ENCODE results near the gene POLE.
A peak's percentile ranks its signal among the peaks of the same experiment; 100 is the strongest.

The POLE gene

GRCh38 chr12:132689227-132689626, 2.1 kb upstream of the POLE start:
- TF ChIP-seq EZH2phosphoT487 (IDR thresholded peaks at IDR 0.05; ENCODE audit: low read depth) (no peak), CTCF (IDR thresholded peaks at IDR 0.05; ENCODE audit: low read depth, low read length) (no peak)
- Histone ChIP-seq H4K20me1 (ENCODE audit: insufficient read depth, low read length) (peaks cover 13% of the 10 kb centered on the region), H3K9me3 (ENCODE audit: insufficient read depth, low read length) (no peaks in the 10 kb centered on the region), H3K79me2 (ENCODE audit: low read length) (peaks cover 44% of the 10 kb centered on the region), H2AFZ (ENCODE audit: low read depth, low read length) (no peak overlapping the region), H3K4me1 (ENCODE audit: low read length) (peaks cover 11% of the 10 kb centered on the region), H3K36me3 (replicated peaks; ENCODE audit: low read depth, low read length) (peaks cover 11% of the 10 kb centered on the region), H3K27ac (ENCODE audit: low read length) (no peak overlapping the region), H3K9ac (ENCODE audit: low read length) (no peak overlapping the region), H3K27me3 (ENCODE audit: low read depth, low read length) (no peaks in the 10 kb centered on the region), H3K4me3 (ENCODE audit: low read length) (no peak overlapping the region), H3K4me2 (ENCODE audit: low read length) (no peak overlapping the region)

DNA sequence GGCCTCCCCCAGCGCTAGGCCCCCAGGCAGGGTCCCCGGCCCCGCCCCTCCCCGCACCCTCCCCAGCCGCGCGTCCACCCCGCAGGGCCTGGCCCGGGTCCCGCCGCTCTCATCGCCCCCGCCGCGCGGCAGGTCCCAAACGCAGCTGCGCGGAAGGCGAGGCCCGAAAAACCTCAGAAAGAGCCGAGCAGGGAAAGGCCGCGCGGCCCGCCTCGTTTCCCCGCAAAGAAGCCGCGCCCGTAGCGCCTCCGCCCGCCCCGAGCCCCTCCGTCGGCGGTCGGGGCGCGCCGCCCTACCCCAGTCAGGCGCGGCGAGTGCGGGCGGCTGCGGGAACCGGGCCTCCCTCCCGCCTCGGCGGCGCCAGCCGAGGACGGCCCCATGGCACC, 324 bp downstream of the POLE start:
- H2AFZ ChIP-seq (ENCODE audit: low read depth, low read length): no peak overlapping the region
- peak overlapping the region; percentile 51 for H3K27ac ChIP-seq (ENCODE audit: low read length)
- H3K9me3 ChIP-seq (ENCODE audit: insufficient read depth, low read length): no peaks in the 10 kb centered on the region
- H3K79me2 ChIP-seq (ENCODE audit: low read length): peaks cover 66% of the 10 kb centered on the region
- H4K20me1 ChIP-seq (ENCODE audit: insufficient read depth, low read length): peaks cover 23% of the 10 kb centered on the region
- no peaks in the 10 kb centered on the region for H3K27me3 ChIP-seq (ENCODE audit: low read depth, low read length)
- H3K4me3 ChIP-seq (ENCODE audit: low read length): peak overlapping the region; percentile 98
- TF ChIP-seq CTCF (IDR thresholded peaks at IDR 0.05; ENCODE audit: low read depth, low read length) (no peak), EZH2phosphoT487 (IDR thresholded peaks at IDR 0.05; ENCODE audit: low read depth) (no peak)
- peak overlapping the region; percentile 78 for H3K4me2 ChIP-seq (ENCODE audit: low read length)
- H3K36me3 ChIP-seq (replicated peaks; ENCODE audit: low read depth, low read length): peaks cover 11% of the 10 kb centered on the region
- peak overlapping the region; percentile 95 for H3K9ac ChIP-seq (ENCODE audit: low read length)
- peaks cover 11% of the 10 kb centered on the region for H3K4me1 ChIP-seq (ENCODE audit: low read length)

DNA sequence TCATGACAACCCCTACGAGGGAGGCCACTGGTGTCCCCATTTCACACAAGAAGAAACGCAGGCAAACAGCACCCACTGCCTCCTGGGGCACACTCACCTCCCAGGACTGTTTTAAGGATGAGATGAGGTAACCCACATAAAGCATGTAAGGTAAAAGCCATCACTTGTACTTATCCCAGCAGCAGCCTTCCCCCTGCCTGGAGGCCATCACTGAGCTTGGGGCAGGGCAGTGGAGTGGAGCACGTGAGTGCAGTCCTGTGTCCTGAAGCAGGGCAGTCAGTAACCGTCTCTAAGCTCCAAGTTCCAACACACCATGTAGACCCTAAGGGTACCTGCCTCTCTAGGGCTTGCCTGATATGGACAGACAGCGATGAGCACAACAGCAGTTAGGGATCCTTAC, 1.7 kb downstream of the POLE start:
- H3K9me3 ChIP-seq (ENCODE audit: insufficient read depth, low read length): no peaks in the 10 kb centered on the region
- H3K9ac ChIP-seq (ENCODE audit: low read length): no peak overlapping the region
- peaks cover 36% of the 10 kb centered on the region for H4K20me1 ChIP-seq (ENCODE audit: insufficient read depth, low read length)
- peak overlapping the region; percentile 78 for H3K4me2 ChIP-seq (ENCODE audit: low read length)
- no peak overlapping the region for H3K27ac ChIP-seq (ENCODE audit: low read length)
- H3K79me2 ChIP-seq (ENCODE audit: low read length): peaks cover 80% of the 10 kb centered on the region
- peaks cover 11% of the 10 kb centered on the region for H3K4me1 ChIP-seq (ENCODE audit: low read length)
- no peak overlapping the region for H2AFZ ChIP-seq (ENCODE audit: low read depth, low read length)
- peaks cover 10% of the 10 kb centered on the region for H3K36me3 ChIP-seq (replicated peaks; ENCODE audit: low read depth, low read length)
- no peaks in the 10 kb centered on the region for H3K27me3 ChIP-seq (ENCODE audit: low read depth, low read length)
- TF ChIP-seq CTCF (IDR thresholded peaks at IDR 0.05; ENCODE audit: low read depth, low read length): no peak
- no peak for TF ChIP-seq EZH2phosphoT487 (IDR thresholded peaks at IDR 0.05; ENCODE audit: low read depth)
- no peak overlapping the region for H3K4me3 ChIP-seq (ENCODE audit: low read length)

DNA sequence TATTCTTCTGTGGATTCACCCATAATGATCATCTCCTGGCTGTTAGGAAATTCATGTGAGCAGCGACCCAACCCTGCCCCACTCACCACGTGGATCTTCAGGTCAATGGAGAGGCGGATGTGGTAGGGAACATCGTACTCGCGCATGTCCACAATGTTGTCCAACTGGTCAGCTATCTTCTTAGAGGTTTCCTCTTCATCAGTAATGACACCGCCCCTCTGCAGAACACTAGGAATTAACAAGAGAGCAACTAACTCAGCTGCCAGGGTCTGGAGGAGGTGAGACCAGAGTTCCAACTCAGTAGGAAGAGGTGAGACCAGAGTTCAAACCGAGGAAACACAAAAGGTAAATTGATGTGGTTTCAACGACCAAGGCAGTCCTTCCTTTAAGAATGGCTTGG, 9.7 kb downstream of the POLE start:
- Histone ChIP-seq H3K27ac (ENCODE audit: low read length) (no peak overlapping the region), H3K4me1 (ENCODE audit: low read length) (no peaks in the 10 kb centered on the region), H3K9me3 (ENCODE audit: insufficient read depth, low read length) (no peaks in the 10 kb centered on the region), H3K36me3 (replicated peaks; ENCODE audit: low read depth, low read length) (peaks cover 68% of the 10 kb centered on the region), H4K20me1 (ENCODE audit: insufficient read depth, low read length) (peaks cover 28% of the 10 kb centered on the region), H3K4me3 (ENCODE audit: low read length) (no peak overlapping the region), H2AFZ (ENCODE audit: low read depth, low read length) (no peak overlapping the region), H3K9ac (ENCODE audit: low read length) (no peak overlapping the region), H3K79me2 (ENCODE audit: low read length) (peaks cover 40% of the 10 kb centered on the region), H3K4me2 (ENCODE audit: low read length) (no peak overlapping the region), H3K27me3 (ENCODE audit: low read depth, low read length) (no peaks in the 10 kb centered on the region)
- TF ChIP-seq CTCF (IDR thresholded peaks at IDR 0.05; ENCODE audit: low read depth, low read length) (no peak), EZH2phosphoT487 (IDR thresholded peaks at IDR 0.05; ENCODE audit: low read depth) (no peak)
